Measurements from ENCODE around the gene MAP4K4.

Gene MAP4K4

GRCh38 chr2:101790857-101791256 lies 93.3 kb downstream of the MAP4K4 start:
- no peak for DNase-seq (ENCODE audit: low read depth, low spot score)

- no peak for DNase-seq (ENCODE audit: low read depth, low spot score)
Measured at GRCh38 chr2:101792208-101792607, 94.7 kb downstream of the MAP4K4 start.

GRCh38 chr2:101793277-101793969 lies 95.9 kb downstream of the MAP4K4 start:
- no peak for DNase-seq (ENCODE audit: low read depth, low spot score)

- no peak for DNase-seq (ENCODE audit: low read depth, low spot score)
Measured at GRCh38 chr2:101794141-101794540, 96.6 kb downstream of the MAP4K4 start.

- DNase-seq (ENCODE audit: low read depth, low spot score): no peak
Measured at GRCh38 chr2:101795033-101795432, 97.5 kb downstream of the MAP4K4 start.

- no peak for DNase-seq (ENCODE audit: low read depth, low spot score)
Measured at GRCh38 chr2:101796825-101797600, 99.5 kb downstream of the MAP4K4 start.

- no peak for DNase-seq (ENCODE audit: low read depth, low spot score)
Measured at GRCh38 chr2:101801496-101801895, 104.0 kb downstream of the MAP4K4 start.

- no peak for DNase-seq (ENCODE audit: low read depth, low spot score)
Measured at GRCh38 chr2:101802329-101802728, 104.8 kb downstream of the MAP4K4 start.

- no peak for DNase-seq (ENCODE audit: low read depth, low spot score)
Measured at GRCh38 chr2:101803128-101803527, 105.6 kb downstream of the MAP4K4 start.

- no peak for DNase-seq (ENCODE audit: low read depth, low spot score)
Measured at GRCh38 chr2:101803945-101804696, 106.6 kb downstream of the MAP4K4 start.

GRCh38 chr2:101805152-101806088 lies 107.9 kb downstream of the MAP4K4 start:
- DNase-seq (ENCODE audit: low read depth, low spot score): no peak

- DNase-seq (ENCODE audit: low read depth, low spot score): no peak
Measured at GRCh38 chr2:101806123-101806522, 108.6 kb downstream of the MAP4K4 start.

- no peak for DNase-seq (ENCODE audit: low read depth, low spot score)
Measured at GRCh38 chr2:101806701-101807100, 109.2 kb downstream of the MAP4K4 start.

GRCh38 chr2:101807242-101807641 lies 109.7 kb downstream of the MAP4K4 start:
- no peak for DNase-seq (ENCODE audit: low read depth, low spot score)

GRCh38 chr2:101808006-101808562 lies 110.6 kb downstream of the MAP4K4 start:
- DNase-seq (ENCODE audit: low read depth, low spot score): no peak

- no peak for DNase-seq (ENCODE audit: low read depth, low spot score)
Measured at GRCh38 chr2:101809698-101810097, 112.2 kb downstream of the MAP4K4 start.

GRCh38 chr2:101811226-101812015 lies 113.9 kb downstream of the MAP4K4 start:
- DNase-seq (ENCODE audit: low read depth, low spot score): no peak

- DNase-seq (ENCODE audit: low read depth, low spot score): no peak
Measured at GRCh38 chr2:101812226-101812625, 114.7 kb downstream of the MAP4K4 start.

- DNase-seq (ENCODE audit: low read depth, low spot score): no peak
Measured at GRCh38 chr2:101814752-101815151, 117.2 kb downstream of the MAP4K4 start.

- no peak for DNase-seq (ENCODE audit: low read depth, low spot score)
Measured at GRCh38 chr2:101815154-101815553, 117.6 kb downstream of the MAP4K4 start.
